ENCODE data around the gene MINAR1.

GRCh38 chr15:79403501-79403900 lies 28.6 kb upstream of the MINAR1 start:
- TF ChIP-seq EZH2 (IDR thresholded peaks at IDR 0.05; ENCODE audit: low read depth), result no peak
- TF ChIP-seq, protein P1, sequence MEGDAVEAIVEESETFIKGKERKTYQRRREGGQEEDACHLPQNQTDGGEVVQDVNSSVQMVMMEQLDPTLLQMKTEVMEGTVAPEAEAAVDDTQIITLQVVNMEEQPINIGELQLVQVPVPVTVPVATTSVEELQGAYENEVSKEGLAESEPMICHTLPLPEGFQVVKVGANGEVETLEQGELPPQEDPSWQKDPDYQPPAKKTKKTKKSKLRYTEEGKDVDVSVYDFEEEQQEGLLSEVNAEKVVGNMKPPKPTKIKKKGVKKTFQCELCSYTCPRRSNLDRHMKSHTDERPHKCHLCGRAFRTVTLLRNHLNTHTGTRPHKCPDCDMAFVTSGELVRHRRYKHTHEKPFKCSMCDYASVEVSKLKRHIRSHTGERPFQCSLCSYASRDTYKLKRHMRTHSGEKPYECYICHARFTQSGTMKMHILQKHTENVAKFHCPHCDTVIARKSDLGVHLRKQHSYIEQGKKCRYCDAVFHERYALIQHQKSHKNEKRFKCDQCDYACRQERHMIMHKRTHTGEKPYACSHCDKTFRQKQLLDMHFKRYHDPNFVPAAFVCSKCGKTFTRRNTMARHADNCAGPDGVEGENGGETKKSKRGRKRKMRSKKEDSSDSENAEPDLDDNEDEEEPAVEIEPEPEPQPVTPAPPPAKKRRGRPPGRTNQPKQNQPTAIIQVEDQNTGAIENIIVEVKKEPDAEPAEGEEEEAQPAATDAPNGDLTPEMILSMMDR (conservative IDR thresholded peaks at IDR 0.05), result no peak
